Loucy (cell line): ENCODE results near the gene MTHFSD.

Experiments used
- H2AFZ ChIP-seq: fragments of 200-600 bp; sonication (generic); 2 replicates; pipeline ENCODE4 v1.6.0; 2016; ENCODE audit warnings: antibody characterized with exemption, mild to moderate bottlenecking, low read length, moderate library complexity
- H3F3A ChIP-seq: fragments of 200-600 bp; 2 replicates; pipeline ENCODE4 v1.6.0; 2016; ENCODE audit warnings: antibody characterized with exemption, low read depth, mild to moderate bottlenecking
- H3K27me3 ChIP-seq: fragments of 200-600 bp; sonication (generic); 2 replicates; pipeline ENCODE4 v1.6.1; 2014; ENCODE audit warnings: low read length, mild to moderate bottlenecking; ENCODE audit not compliant: insufficient read depth, poor library complexity, severe bottlenecking
- H3K36me3 ChIP-seq: fragments of 200-600 bp; sonication (generic); 2 replicates; pipeline ENCODE4 v1.6.1; 2016; ENCODE audit warnings: low read length; ENCODE audit not compliant: insufficient read depth
- H3K4me1 ChIP-seq: fragments of 200-600 bp; sonication (generic); 2 replicates; pipeline ENCODE4 v1.5.1; 2014; ENCODE audit warnings: low read length, mild to moderate bottlenecking; ENCODE audit not compliant: insufficient read depth, poor library complexity, severe bottlenecking
- H3K4me2 ChIP-seq: fragments of 200-600 bp; sonication (generic); 2 replicates; pipeline ENCODE4 v1.6.0; 2014; ENCODE audit warnings: antibody characterized with exemption, low read length, low read depth, mild to moderate bottlenecking; ENCODE audit not compliant: poor library complexity, severe bottlenecking
- H3K4me3 ChIP-seq: fragments of 200-600 bp; sonication (generic); 2 replicates; pipeline ENCODE4 v1.5.1; 2014; ENCODE audit warnings: low read length, mild to moderate bottlenecking, mixed read lengths; ENCODE audit not compliant: poor library complexity, severe bottlenecking
- H3K79me2 ChIP-seq: fragments of 200-600 bp; sonication (generic); 2 replicates; pipeline ENCODE4 v1.6.1; 2014; ENCODE audit warnings: low read length; ENCODE audit not compliant: insufficient read depth
- H3K9ac ChIP-seq: fragments of 200-600 bp; sonication (generic); 2 replicates; pipeline ENCODE4 v1.6.0; 2014; ENCODE audit warnings: mild to moderate bottlenecking, low read depth, low read length, moderate library complexity; ENCODE audit not compliant: poor library complexity, severe bottlenecking
- H3K9me2 ChIP-seq: fragments of 200-600 bp; sonication (generic); replicated peaks from 2 replicates; pipeline ENCODE4 v1.6.1; 2016; ENCODE audit warnings: low read depth, low read length, mixed read lengths
- H3K9me3 ChIP-seq: fragments of 200-600 bp; sonication (generic); 2 replicates; pipeline ENCODE4 v1.6.1; 2014; ENCODE audit warnings: mild to moderate bottlenecking, antibody characterized with exemption, low read length, low read depth; ENCODE audit not compliant: insufficient read depth
- H4K20me1 ChIP-seq: fragments of 200-600 bp; sonication (generic); 2 replicates; pipeline ENCODE4 v1.6.0; 2014; ENCODE audit warnings: antibody characterized with exemption, low read length, mild to moderate bottlenecking; ENCODE audit not compliant: insufficient read depth, poor library complexity, severe bottlenecking
- EZH2phosphoT487 ChIP-seq: fragments of 200-600 bp; IDR thresholded peaks from 2 replicates; pipeline ENCODE4 v1.6.1; 2018; ENCODE audit warnings: antibody characterized with exemption, mild to moderate bottlenecking, moderate library complexity, borderline replicate concordance
- TF ChIP-seq, protein P1 (sequence below): fragments of 200-600 bp; sonication (generic); conservative IDR thresholded peaks from 2 replicates; pipeline ENCODE4 v1.5.1; 2014; ENCODE audit warnings: mild to moderate bottlenecking, antibody characterized with exemption, low read length

The MTHFSD gene

DNA sequence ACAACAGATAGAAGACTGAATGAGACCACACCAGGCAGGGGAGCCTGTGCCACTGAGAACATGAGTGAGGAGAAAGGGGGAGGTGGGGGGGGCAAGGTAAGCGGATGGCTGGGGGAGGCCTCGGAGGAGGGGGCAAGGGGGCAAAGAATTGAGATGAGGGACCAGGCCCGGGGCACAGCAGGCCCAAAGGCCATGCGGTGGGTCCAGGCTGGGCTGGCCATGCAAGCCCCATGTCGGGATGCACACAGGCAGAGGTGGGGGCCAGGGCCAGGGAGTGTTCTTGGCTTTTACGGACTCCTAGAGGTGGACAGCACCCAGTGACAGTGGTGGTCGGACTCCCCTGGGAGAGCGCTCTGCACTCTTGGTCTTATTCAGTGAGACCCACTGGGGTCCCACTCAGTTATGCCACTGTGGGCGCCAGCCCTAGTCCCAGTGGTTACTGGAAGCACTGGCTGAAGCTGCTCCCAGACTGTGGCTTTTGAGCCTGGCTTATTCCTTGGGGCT, 4.8 kb upstream of the MTHFSD start:
- Histone ChIP-seq H4K20me1 (no peaks in the 10 kb centered on the region), H2AFZ (no peak overlapping the region), H3K4me3 (no peak overlapping the region), H3K9ac (no peak overlapping the region), H3K36me3 (no peaks in the 10 kb centered on the region), H3K9me3 (no peaks in the 10 kb centered on the region), H3K4me2 (no peak overlapping the region), H3K27me3 (no peaks in the 10 kb centered on the region), H3K79me2 (peaks cover 4% of the 10 kb centered on the region; the same call in 1 of the 2 replicates), H3K9me2 (no peaks in the 10 kb centered on the region), H3K4me1 (peaks cover 12% of the 10 kb centered on the region), H3F3A (peaks cover 4% of the 10 kb centered on the region; the same call in 1 of the 2 replicates)
- TF ChIP-seq, protein P1, sequence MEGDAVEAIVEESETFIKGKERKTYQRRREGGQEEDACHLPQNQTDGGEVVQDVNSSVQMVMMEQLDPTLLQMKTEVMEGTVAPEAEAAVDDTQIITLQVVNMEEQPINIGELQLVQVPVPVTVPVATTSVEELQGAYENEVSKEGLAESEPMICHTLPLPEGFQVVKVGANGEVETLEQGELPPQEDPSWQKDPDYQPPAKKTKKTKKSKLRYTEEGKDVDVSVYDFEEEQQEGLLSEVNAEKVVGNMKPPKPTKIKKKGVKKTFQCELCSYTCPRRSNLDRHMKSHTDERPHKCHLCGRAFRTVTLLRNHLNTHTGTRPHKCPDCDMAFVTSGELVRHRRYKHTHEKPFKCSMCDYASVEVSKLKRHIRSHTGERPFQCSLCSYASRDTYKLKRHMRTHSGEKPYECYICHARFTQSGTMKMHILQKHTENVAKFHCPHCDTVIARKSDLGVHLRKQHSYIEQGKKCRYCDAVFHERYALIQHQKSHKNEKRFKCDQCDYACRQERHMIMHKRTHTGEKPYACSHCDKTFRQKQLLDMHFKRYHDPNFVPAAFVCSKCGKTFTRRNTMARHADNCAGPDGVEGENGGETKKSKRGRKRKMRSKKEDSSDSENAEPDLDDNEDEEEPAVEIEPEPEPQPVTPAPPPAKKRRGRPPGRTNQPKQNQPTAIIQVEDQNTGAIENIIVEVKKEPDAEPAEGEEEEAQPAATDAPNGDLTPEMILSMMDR = no peak
- no peak for TF ChIP-seq EZH2phosphoT487

DNA sequence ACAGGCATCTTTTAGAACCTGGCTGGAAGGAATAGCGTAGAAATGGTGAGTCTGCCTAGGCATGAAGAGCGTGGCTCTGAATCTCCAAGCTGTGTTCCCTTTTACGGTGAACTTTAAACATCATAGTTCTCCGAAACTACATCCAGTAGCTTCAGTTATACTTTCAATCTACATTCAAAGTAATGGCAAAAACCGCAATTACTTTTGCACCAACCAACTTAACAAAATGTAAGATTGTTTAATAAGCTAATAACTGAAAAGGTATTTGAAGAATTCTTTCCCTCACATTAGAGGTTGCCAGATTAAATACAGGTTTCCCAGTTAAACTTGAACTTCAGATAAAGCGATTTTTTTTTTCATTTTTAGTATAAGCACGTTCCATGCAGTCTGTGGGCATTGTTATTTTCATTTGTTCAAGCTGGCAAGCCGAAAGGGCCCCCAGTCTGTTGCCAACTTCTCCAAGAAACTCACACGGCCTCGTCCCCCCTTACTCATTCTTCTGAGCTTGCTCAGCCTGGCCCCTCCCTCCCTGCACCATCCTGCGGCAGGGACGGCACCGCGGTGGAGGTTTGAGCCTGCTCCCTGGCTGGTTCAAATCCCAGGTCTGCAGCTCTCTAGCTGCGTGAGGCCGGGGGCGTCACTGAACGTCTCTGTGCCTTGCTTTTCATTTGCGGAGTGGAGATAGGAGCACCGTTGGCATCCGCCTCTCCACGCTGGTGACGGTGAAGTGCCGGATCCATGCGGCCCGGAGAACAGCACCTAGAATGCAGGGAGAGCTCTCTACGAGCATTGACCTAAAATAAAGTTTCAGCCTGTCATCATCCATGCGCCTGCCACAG, 3.5 kb upstream of the MTHFSD start:
- no peaks in the 10 kb centered on the region for H3K9me2 ChIP-seq
- no peaks in the 10 kb centered on the region for H3K36me3 ChIP-seq
- H3K9me3 ChIP-seq = no peaks in the 10 kb centered on the region
- H3K9ac ChIP-seq = no peak overlapping the region
- H3F3A ChIP-seq = peaks cover 4% of the 10 kb centered on the region; the same call in 1 of the 2 replicates
- peaks cover 13% of the 10 kb centered on the region for H3K79me2 ChIP-seq
- TF ChIP-seq, protein P1 = no peak
- TF ChIP-seq EZH2phosphoT487 = no peak
- peaks cover 14% of the 10 kb centered on the region for H3K4me1 ChIP-seq
- no peak overlapping the region for H3K4me3 ChIP-seq
- no peaks in the 10 kb centered on the region for H3K27me3 ChIP-seq
- no peaks in the 10 kb centered on the region for H4K20me1 ChIP-seq
- H3K4me2 ChIP-seq = no peak overlapping the region
- no peak overlapping the region for H2AFZ ChIP-seq

DNA sequence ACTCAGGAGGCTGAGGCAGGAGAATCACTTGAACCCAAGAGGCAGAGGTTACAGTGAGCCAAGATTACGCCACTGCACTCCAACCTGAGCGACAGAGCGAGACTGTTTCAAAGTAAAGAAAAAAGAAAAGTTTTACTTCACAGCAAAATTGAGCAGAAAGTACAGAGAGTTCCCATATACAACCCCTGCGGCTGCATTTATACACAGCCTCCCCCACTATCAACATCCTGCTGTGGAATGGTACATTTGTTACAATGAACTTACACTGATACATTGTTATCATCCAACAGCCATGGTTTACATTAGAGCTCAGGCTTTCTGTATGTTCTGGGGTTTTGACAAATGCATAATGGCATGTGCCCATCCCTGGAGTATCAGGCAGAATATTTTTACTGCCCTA, 2.6 kb upstream of the MTHFSD start:
- Histone ChIP-seq H3K9ac (no peak overlapping the region), H3K4me2 (no peak overlapping the region), H3K79me2 (peaks cover 13% of the 10 kb centered on the region), H3K4me1 (peaks cover 14% of the 10 kb centered on the region), H3K9me3 (no peaks in the 10 kb centered on the region), H3F3A (peaks cover 4% of the 10 kb centered on the region; the same call in 1 of the 2 replicates), H2AFZ (no peak overlapping the region), H3K9me2 (no peaks in the 10 kb centered on the region), H3K36me3 (no peaks in the 10 kb centered on the region), H3K4me3 (no peak overlapping the region), H4K20me1 (no peaks in the 10 kb centered on the region), H3K27me3 (no peaks in the 10 kb centered on the region)
- TF ChIP-seq, protein P1 = no peak
- no peak for TF ChIP-seq EZH2phosphoT487
